Measurements from ENCODE around the gene SLC4A2.

The SLC4A2 gene

DNA sequence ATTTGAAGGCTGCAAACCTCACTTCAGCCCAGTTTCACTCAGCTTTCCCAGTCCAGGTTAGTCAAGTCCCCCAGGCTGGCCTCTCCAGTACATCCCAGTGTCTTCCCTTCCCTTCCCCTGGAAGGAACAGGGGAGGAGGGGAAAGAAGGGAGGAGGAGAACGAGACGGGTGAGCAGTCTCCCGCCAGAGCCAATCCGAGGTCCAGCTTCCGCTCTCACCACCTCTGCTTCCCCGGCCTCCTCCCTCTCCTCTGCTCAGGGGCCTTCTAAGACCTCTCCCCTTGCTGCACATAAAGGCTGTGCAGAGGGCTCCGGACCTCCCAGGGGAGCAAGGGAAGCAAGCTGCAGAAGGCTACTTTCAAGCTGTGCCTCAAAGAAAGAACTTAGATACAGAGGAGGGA lies 39.2 kb upstream of the SLC4A2 start:
- H3K36me3 ChIP-seq (ENCODE audit: control insufficient read depth in 2 of 2, insufficient read depth in 1 of 2, low read length in 2 of 2), result no peaks in the 10 kb centered on the region
- CTCF ChIA-PET, result interaction anchor here (0.6 to 3.1 kb wide), 8 partner anchors 11 to 207 kb away, joined by 3 to 26 read pairs (median 3); no protein-coding TSS in a partner anchor

DNA sequence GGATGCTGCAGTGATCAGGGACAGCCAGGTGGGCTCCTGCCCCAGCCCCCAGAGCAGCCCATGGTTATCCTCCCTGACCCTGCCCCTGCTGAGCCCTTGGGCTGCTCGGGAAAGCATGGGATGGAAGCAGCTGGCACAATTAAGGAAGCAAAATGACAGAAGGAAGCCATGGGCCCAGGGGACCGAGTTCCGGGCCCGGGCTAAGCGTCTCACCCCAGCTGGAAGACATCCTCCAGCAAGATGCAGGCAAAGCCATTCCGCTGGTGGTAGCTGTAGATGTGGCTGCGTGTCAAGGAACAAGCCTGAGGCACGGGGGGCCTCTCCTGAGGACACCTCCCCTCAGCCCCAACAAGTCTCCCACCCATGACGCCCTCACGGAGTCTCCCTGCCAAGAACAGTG lies 36.2 kb upstream of the SLC4A2 start:
- ChIA-PET POLR2A (no interaction called here), CTCF (interaction anchor here (0.6 to 5.6 kb wide), 3 partner anchors 11 to 555 kb away, joined by 3 to 22 read pairs (median 3); no protein-coding TSS in a partner anchor)
- no peaks in the 10 kb centered on the region for H3K36me3 ChIP-seq (ENCODE audit: control insufficient read depth in 2 of 2, insufficient read depth in 1 of 2, low read length in 2 of 2)
- no peaks in the 10 kb centered on the region for H3K9me3 ChIP-seq (ENCODE audit: control insufficient read depth, insufficient read depth, low read depth, low read length)
- TF ChIP-seq FEZF1 (tag by site-specific recombination; IDR thresholded peaks at IDR 0.05) (no peak), ZBTB8A (tag by site-specific recombination; IDR thresholded peaks at IDR 0.05) (no peak), ZNF473 (tag by site-specific recombination; IDR thresholded peaks at IDR 0.05) (no peak), ZBTB17 (tag by site-specific recombination; IDR thresholded peaks at IDR 0.05) (no peak), ZNF585B (tag by site-specific recombination; IDR thresholded peaks at IDR 0.05) (no peak)
- TF ChIP-seq, protein P1, sequence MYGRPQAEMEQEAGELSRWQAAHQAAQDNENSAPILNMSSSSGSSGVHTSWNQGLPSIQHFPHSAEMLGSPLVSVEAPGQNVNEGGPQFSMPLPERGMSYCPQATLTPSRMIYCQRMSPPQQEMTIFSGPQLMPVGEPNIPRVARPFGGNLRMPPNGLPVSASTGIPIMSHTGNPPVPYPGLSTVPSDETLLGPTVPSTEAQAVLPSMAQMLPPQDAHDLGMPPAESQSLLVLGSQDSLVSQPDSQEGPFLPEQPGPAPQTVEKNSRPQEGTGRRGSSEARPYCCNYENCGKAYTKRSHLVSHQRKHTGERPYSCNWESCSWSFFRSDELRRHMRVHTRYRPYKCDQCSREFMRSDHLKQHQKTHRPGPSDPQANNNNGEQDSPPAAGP (tag by site-specific recombination; IDR thresholded peaks at IDR 0.05), result no peak
- H3K27ac ChIP-seq (ENCODE audit: extremely low read depth, low read depth, low read length), result no peak overlapping the region
- H3K4me1 ChIP-seq (ENCODE audit: control insufficient read depth, insufficient read depth, low read length), result no peaks in the 10 kb centered on the region
- no peak overlapping the region for H3K4me3 ChIP-seq (ENCODE audit: low read depth, low read length)

More for the DNA sequence above, 39.2 kb upstream of the SLC4A2 start:
- no peaks in the 10 kb centered on the region for H3K9me3 ChIP-seq (ENCODE audit: control insufficient read depth, insufficient read depth, low read depth, low read length)
- POLR2A ChIA-PET, result interaction anchor here (1.3 kb wide), 1 partner anchor 93 kb away, joined by 3 read pairs; no protein-coding TSS in a partner anchor
- no peak overlapping the region for H3K4me3 ChIP-seq (ENCODE audit: low read depth, low read length)
- H3K4me1 ChIP-seq (ENCODE audit: control insufficient read depth, insufficient read depth, low read length), result no peaks in the 10 kb centered on the region
- TF ChIP-seq ZNF701 (tag by site-specific recombination; IDR thresholded peaks at IDR 0.05) (no peak), ZNF341 (tag by site-specific recombination; IDR thresholded peaks at IDR 0.05; ENCODE audit: low read depth) (peak; percentile 70)
- no peak overlapping the region for H3K27ac ChIP-seq (ENCODE audit: extremely low read depth, low read depth, low read length)

DNA sequence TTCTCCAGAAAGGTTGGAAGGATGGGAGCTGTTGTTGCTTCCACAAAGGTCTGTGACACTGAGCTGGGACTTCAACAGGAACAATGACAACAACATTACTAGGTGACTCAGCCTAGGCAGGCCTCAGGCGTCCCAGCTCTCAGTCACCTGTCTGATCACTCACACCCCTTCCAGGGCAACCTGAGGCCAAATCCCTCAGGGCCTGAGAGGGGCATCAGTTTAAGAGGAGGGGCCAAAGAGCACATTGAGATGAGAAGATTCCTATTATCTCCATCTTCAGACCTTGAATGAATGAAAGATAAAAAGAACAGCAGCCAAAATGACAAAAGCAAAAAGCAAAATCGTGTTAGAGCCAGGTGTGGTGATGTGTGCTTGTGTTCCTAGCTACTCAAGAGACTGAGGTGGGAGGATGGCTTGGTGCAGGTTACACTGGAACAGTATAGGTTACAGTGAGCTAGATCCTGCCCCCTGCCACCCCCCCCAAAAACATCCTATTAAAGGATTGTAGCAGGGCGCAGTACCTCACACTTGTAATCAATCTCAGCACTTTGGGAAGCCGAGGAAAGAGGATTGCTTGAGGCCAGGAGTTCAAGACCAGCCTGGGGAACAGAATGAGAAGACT lies 34.8 kb upstream of the SLC4A2 start, which contains the start of gene ATG9B:
TSS of gene ATG9B (minus strand) at position 60 of the 622 bp plus-strand sequence. CDS start 71 bp downstream, outside the sequence.
- no peak within 1 kb of the TSS for H3K27ac ChIP-seq (ENCODE audit: extremely low read depth, low read depth, low read length)
- no peak within 1 kb of the TSS for H3K4me3 ChIP-seq (ENCODE audit: low read depth, low read length)
- no peaks in the 10 kb centered on the region for H3K9me3 ChIP-seq (ENCODE audit: control insufficient read depth, insufficient read depth, low read depth, low read length)
- TF ChIP-seq HOXD13 (CRISPR knock-in tag; IDR thresholded peaks at IDR 0.05; ENCODE audit: borderline replicate concordance) (no peak), SCRT2 (tag by site-specific recombination; IDR thresholded peaks at IDR 0.05) (peak; percentile 60; the same call in 1 of the 2 replicates), ZNF341 (tag by site-specific recombination; IDR thresholded peaks at IDR 0.05; ENCODE audit: low read depth) (no peak)
- POLR2A ChIA-PET, result interaction anchor here (0.6 kb wide), 1 partner anchor 22 kb away, joined by 3 read pairs; no protein-coding TSS in a partner anchor
- no peaks in the 10 kb centered on the region for H3K4me1 ChIP-seq (ENCODE audit: control insufficient read depth, insufficient read depth, low read length)
- no peaks in the 10 kb centered on the region for H3K36me3 ChIP-seq (ENCODE audit: control insufficient read depth in 2 of 2, insufficient read depth in 1 of 2, low read length in 2 of 2)
- CTCF ChIA-PET, result interaction anchor here (0.7 to 5.6 kb wide), 3 partner anchors 13 to 61 kb away, joined by 3 to 22 read pairs (median 3); no protein-coding TSS in a partner anchor

DNA sequence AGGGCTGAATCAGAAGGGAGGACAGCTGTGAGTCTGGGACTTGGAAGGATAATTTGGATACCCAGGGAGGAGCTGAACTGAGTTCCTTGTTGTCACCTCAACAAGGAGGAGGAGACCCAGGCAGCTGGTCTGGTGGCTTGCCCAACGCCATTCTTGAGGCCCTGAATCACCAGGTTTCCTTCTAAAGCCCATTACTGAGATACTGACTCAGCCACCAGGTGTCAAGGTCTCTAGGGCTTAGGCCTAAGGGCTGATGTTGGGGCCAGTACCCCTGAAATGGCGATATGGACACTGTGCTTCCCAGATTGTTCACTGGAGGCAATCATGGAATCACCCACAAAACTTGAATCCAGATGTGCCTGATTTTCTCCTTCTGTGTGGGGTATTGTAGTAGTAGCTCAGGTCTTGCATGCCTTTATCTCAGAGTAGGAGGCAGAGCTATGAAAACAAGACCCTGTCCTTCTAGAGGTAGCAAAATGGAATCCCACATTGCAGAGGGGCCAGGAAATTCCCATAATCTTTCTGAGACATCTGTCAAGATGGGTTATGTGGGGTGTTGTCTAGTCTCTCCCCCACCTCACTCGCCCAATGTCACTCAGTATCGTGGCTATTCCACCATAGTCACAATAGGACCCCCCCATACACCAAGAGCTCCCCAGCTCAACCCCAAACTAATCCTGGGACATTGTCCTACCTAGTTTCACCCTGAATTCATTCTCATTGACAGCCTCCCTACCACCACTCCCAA lies 33.3 kb upstream of the SLC4A2 start:
- TF ChIP-seq ZNF561 (tag by site-specific recombination; IDR thresholded peaks at IDR 0.05; ENCODE audit: borderline replicate concordance) (no peak), KLF16 (tag by site-specific recombination; IDR thresholded peaks at IDR 0.05) (no peak), ZNF529 (tag by site-specific recombination; IDR thresholded peaks at IDR 0.05; ENCODE audit: insufficient replicate concordance) (no peak)
- TF ChIP-seq, protein P2, sequence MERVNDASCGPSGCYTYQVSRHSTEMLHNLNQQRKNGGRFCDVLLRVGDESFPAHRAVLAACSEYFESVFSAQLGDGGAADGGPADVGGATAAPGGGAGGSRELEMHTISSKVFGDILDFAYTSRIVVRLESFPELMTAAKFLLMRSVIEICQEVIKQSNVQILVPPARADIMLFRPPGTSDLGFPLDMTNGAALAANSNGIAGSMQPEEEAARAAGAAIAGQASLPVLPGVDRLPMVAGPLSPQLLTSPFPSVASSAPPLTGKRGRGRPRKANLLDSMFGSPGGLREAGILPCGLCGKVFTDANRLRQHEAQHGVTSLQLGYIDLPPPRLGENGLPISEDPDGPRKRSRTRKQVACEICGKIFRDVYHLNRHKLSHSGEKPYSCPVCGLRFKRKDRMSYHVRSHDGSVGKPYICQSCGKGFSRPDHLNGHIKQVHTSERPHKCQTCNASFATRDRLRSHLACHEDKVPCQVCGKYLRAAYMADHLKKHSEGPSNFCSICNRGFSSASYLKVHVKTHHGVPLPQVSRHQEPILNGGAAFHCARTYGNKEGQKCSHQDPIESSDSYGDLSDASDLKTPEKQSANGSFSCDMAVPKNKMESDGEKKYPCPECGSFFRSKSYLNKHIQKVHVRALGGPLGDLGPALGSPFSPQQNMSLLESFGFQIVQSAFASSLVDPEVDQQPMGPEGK (tag by site-specific recombination; IDR thresholded peaks at IDR 0.05), result no peak
- Histone ChIP-seq H3K9me3 (ENCODE audit: control insufficient read depth, insufficient read depth, low read depth, low read length) (no peaks in the 10 kb centered on the region), H3K27ac (ENCODE audit: extremely low read depth, low read depth, low read length) (no peak overlapping the region), H3K36me3 (ENCODE audit: control insufficient read depth in 2 of 2, insufficient read depth in 1 of 2, low read length in 2 of 2) (peaks cover 0 to 3% of the 10 kb centered on the region in 2 experiments; a peak in 1 of 3 replicates), H3K4me3 (ENCODE audit: low read depth, low read length) (no peak overlapping the region), H3K4me1 (ENCODE audit: control insufficient read depth, insufficient read depth, low read length) (no peaks in the 10 kb centered on the region)
- ChIA-PET POLR2A (interaction anchor here (1.0 kb wide), 1 partner anchor 13 kb away, joined by 3 read pairs; no protein-coding TSS in a partner anchor), CTCF (interaction anchor here (0.7 to 5.6 kb wide), 5 partner anchors 8 to 85 kb away, joined by 3 to 22 read pairs (median 5); no protein-coding TSS in a partner anchor)
